ENCODE data around the gene ZNF598. TPM values are rescaled to one million over a fixed set of nuclear protein-coding genes. Genes with fewer than 3 reads are reported as not detected.

The ZNF598 gene
- total and polyA plus RNA-seq, 2 of the 13 experiments (the other 11 are each of a cell fraction or from before 2014, with no cell fraction given) = 13.5 to 14.2 TPM

- TF ChIP-seq BRCA1 (CRISPR knock-in tag; IDR thresholded peaks at IDR 0.05) (no peak), PBX3 (CRISPR knock-in tag; IDR thresholded peaks at IDR 0.05; ENCODE audit: borderline replicate concordance) (no peak), MLX (CRISPR knock-in tag; IDR thresholded peaks at IDR 0.05) (peak; percentile 6; the same call in 1 of the 2 replicates), ZNF225 (CRISPR knock-in tag; IDR thresholded peaks at IDR 0.05) (no peak; the same call in 1 of the 2 replicates), PHF8 (CRISPR knock-in tag; IDR thresholded peaks at IDR 0.05) (peak; percentile 86), IKZF5 (CRISPR knock-in tag; IDR thresholded peaks at IDR 0.05) (peak; percentile 96), ZNF629 (CRISPR knock-in tag; conservative IDR thresholded peaks at IDR 0.05) (no peak), KLF6 (CRISPR knock-in tag; IDR thresholded peaks at IDR 0.05) (peak; percentile 70), ZNF296 (CRISPR knock-in tag; conservative IDR thresholded peaks at IDR 0.05) (no peak), ARID5B (CRISPR knock-in tag; IDR thresholded peaks at IDR 0.05) (peak; percentile 37; the same call in 1 of the 2 replicates), ZBTB42 (CRISPR knock-in tag; IDR thresholded peaks at IDR 0.05) (no peak; the same call in 1 of the 2 replicates), WIZ (CRISPR knock-in tag; IDR thresholded peaks at IDR 0.05) (no peak), DNMT1 (CRISPR knock-in tag; IDR thresholded peaks at IDR 0.05) (no peak), RBM39 (IDR thresholded peaks at IDR 0.05; ENCODE audit: low read depth, low read length, poor library complexity, severe bottlenecking) (peak; percentile 34), ZNF784 (CRISPR knock-in tag; IDR thresholded peaks at IDR 0.05; ENCODE audit: borderline replicate concordance) (peak; percentile 88), SATB2 (CRISPR knock-in tag; IDR thresholded peaks at IDR 0.05) (no peak), PHF20 (CRISPR knock-in tag; IDR thresholded peaks at IDR 0.05) (peak; percentile 86), KDM6A (CRISPR knock-in tag; IDR thresholded peaks at IDR 0.05; ENCODE audit: low read depth) (no peak), KAT8 (CRISPR knock-in tag; IDR thresholded peaks at IDR 0.05) (peak; percentile 86), REXO4 (CRISPR knock-in tag; IDR thresholded peaks at IDR 0.05; ENCODE audit: borderline replicate concordance) (no peak), BATF2 (CRISPR knock-in tag; IDR thresholded peaks at IDR 0.05) (peak; percentile 51; the same call in 1 of the 2 replicates), SOX6 (IDR thresholded peaks at IDR 0.05) (no peak), SOX6 (CRISPR knock-in tag; IDR thresholded peaks at IDR 0.05) (peak; percentile 19; the same call in 1 of the 2 replicates)
Measured at GRCh38 chr16:2009791-2010510, at the start of gene ZNF598 (continued).

Data from HepG2 (cell line).